ENCODE measurements around the gene TRIO.

The TRIO gene

GRCh38 chr5:14401639-14402038 lies 258.5 kb downstream of the TRIO start:
- no peak for FAIRE-seq

DNA sequence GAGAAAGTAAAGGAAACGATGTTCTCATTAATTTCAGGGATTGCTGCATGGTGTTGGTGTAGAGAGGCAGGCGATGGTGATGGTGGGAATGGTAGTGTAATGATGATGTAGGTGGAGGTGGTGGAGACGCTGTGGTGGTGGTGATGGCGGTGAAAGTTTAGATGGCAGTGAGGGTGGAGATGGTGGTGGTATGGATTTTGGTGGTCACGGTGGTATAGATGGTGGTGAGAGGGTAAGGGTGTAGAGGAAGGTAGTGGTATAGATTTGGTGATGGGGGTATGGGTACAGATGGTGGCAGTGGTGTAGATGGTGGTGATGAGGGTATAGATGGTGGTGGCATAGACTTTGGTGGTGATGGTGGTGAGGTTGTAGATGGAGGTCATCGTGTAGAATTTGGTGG lies 259.3 kb downstream of the TRIO start:
- no peak for FAIRE-seq

GRCh38 chr5:14404780-14405179 lies 261.6 kb downstream of the TRIO start:
- FAIRE-seq: no peak

- FAIRE-seq: no peak
These were observed 262.1 kb downstream of the TRIO start for GRCh38 chr5:14405267-14405666.

DNA sequence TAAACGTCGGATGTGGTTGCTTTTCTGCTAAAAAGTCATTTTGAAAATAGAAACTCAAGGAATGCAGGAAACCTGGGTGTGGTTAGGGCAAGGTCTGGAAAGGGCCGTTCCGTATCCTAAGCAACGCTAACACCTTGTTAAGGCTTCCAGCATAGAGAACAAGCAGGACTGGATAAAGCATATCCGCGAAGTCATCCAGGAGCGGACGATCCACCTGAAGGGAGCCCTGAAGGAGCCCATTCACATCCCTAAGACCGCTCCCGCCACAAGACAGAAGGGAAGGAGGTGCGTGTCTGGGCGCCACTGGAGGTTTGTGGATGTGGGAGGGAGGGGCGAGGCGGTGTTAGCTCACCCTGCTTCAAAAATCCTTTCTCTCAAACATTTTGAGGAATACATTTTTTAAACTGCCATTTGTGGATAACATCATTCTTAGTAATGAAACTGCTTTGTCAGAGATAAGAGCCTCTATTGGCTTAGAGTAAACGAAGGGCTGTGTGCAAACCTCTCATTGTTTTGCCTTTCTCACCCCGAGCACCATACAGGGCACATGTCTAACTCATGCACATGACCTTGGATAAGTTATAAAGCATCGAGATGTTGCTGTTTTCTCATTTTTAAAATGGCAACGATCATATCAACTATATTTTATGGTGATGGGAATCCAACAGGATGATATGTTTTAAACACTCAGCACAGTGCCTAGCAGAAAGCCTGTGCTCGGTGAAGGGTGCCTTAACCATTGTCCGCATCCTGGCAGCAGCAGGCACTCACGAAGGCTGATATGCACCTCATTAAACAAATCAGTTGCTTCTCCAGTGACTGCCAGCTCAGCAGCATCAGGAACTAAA lies 262.8 kb downstream of the TRIO start:
- no peak for FAIRE-seq

DNA sequence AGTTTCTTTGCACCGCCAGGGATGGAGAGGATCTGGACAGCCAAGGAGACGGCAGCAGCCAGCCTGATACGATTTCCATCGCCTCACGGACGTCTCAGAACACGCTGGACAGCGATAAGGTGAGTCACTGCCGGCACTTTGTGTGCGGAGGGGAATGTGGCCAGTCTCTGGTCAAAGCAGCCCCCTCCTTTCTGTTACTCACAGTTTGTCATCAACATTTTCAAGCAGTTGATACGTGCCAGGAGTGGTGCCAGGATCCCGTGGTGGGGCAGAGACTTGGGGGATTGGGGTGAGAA lies 263.4 kb downstream of the TRIO start:
- no peak for FAIRE-seq

GRCh38 chr5:14407051-14407450 lies 263.9 kb downstream of the TRIO start:
- FAIRE-seq: no peak

DNA sequence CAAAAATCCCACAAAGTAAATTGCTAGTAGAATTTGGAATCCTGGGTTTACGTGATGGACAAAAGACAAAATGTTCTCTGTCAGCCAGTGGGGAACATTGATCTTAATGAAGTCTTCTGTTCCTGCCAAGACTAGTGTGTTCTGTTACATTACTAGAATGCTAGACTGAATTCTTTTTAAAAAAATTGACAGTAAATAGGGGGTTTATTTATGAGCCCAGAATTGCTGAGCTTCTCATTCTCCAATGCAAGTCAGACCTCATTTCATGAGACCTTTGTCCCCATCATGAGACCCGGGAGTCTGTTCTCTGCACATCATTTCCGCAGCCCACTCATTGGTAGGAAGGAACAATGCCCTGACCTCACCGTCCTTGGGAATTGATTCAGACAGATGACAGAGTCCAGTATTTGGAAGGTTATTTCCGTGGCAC lies 264.6 kb downstream of the TRIO start:
- FAIRE-seq: no peak

GRCh38 chr5:14408969-14409586 lies 265.9 kb downstream of the TRIO start:
- no peak for FAIRE-seq

DNA sequence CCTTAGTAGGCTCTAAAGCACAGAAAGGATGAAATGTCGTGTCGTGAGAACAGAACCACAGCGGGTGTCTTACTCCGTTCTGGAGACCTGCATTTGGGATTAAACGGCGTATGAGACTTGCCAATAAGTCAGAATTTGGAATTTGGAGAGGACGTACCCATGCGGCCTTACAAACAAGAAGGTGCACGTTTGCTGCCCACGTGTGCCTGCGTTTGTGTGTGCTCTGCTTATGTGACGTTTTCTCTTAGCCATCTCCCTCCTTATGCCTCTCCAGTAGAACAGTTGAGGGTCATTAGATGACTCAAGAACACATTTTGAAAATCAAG lies 266.9 kb downstream of the TRIO start:
- FAIRE-seq: no peak

DNA sequence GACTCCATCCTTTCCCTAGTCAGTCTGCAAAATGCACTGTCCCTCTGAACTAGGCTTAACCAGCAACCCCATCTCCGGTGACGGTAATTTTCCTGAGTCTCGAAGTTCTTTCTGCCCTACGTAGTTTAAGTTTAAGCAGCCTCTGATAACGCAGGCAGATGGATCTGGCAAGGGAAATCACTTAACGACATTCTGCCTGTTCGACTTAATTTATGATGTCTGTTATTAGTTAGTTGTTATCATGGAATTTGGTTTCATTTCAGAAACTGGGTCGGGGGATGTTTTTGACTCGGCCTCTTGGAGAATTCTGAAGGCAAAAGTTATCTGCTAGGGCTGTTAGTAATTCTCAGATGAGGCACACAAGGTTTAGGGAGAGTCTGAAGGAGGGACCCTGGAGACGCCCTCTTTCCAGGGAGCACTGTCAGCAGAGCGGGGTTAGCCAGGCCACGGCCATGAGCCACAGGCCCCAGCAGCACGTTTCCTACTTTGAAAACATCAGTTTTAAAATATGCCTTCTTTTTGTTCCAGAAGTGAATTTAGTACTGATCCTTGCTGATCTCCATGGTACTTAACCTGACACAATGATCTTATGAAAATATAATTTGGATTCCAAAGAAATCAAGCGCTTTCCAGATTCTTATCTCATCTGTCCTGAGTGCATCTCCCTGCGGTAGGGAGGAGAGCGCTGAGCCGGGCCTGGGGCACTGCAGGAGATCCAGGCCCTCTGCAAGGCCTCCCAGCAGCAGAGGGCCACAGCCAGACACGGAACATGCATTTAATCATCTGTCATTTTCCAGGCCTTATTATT lies 267.5 kb downstream of the TRIO start:
- FAIRE-seq: no peak

GRCh38 chr5:14411216-14411615 lies 268.1 kb downstream of the TRIO start:
- no peak for FAIRE-seq

DNA sequence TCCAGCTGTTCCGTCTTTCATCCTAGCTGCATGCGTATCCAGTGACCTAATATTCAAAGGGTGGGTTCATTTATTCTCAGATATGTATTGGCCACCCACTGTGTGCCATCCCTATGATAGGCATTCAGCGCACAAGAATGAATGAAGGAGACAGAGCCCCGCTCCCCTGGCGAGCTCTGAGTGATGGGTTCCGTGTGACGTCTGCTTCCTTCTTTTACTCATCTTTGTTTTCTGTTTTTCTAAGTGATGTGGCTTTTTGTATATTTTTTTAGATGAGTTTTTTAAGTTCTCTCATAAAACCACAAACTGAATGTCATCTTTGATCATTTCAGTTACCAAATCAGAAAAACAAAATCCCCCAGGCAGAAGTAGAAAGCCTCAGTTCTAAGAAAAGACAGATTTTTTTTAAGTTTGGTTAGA lies 270.2 kb downstream of the TRIO start:
- FAIRE-seq: no peak

GRCh38 chr5:14414007-14414406 lies 270.9 kb downstream of the TRIO start:
- FAIRE-seq: no peak

GRCh38 chr5:14414656-14415023 lies 271.5 kb downstream of the TRIO start:
- FAIRE-seq: no peak

GRCh38 chr5:14415024-14415697 lies 272.0 kb downstream of the TRIO start:
- no peak for FAIRE-seq

GRCh38 chr5:14415698-14416074 lies 272.5 kb downstream of the TRIO start:
- no peak for FAIRE-seq

DNA sequence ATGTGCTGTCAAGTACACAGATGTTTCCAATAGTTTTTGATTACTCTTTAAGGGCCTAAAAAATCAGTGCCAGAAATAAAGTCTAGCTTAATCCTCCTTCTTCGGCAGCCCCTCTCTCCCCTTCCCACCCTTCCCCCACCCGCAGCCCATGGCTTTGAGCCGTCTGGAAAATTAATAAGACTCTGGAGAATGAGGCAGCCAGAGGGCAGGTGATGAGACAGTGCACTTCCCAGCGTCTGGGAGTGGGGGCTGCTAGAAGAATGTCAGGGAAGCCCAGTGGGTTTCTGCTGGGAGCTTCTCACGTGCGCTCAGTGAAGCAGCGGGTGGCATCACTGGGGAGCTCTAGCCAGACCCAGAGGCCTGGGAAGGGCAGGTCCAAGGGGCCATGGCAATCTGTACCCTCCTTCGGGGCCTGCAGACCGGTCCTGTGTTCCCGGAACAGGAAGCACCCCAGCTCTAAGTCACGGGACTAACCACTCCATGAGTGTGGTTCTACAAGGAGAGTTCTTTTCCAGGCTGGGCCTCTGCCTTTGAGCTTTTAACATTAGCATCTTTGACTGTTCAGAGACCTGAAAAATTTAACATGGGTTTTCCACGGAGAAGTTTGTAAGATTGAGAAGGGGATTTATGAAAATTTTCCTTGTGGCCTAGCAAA lies 273.6 kb downstream of the TRIO start:
- no peak for FAIRE-seq

GRCh38 chr5:14417276-14417730 lies 274.2 kb downstream of the TRIO start:
- FAIRE-seq: no peak

DNA sequence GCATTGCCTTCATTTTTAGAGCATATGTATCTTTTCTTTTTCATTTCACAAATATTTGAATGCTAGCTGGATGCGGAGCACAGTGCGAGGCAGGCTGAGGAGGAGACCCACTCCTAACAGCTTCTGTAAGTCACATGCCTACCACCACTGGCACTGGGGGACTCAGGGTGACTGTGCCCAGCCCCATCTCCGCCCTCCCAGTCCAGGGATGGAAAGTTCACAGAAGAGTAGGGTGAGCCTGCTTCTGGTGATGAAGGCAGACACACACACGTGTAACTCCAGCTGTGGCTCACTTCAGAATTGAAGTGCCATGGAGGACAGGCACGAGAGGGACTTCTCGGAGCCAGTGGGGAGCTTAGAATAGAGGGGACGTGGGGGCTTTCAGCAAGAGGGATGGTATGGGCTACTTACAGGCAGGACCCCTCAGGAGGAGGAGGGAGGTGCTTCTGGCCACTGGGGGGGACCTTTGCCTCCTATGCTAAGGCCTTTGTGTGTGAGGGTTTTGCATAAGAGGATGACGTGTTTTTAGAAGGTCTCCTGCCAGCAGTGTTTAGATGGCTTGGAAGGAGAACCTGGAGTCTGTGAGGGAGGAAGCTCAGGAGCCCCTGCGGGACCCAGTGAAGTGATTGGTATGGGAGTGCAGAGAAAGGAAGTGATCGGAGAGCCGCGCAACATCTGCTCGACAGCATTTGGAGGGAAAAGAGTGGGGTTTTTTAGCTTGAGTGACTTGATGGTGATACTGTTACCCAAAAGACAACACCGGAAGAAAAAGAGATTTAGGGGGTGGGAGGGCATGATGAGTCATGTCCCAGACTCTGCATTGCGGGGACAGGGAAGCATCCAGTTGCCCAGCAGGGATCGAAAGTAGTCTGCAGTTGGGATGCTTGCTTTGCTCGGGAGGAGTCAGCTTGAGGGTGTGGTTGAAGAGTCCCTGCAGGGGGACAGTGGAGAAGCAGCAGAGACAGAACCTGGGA lies 274.9 kb downstream of the TRIO start:
- FAIRE-seq: no peak

- no peak for FAIRE-seq
These were observed 276.5 kb downstream of the TRIO start for GRCh38 chr5:14419686-14420085.

Measured in TTC549 (cell line).